Cardiac muscle cell (in vitro differentiated cells and primary cell): ENCODE results near the gene FGF4. TPM values are rescaled to one million over a fixed set of nuclear protein-coding genes. Genes with fewer than 3 reads are reported as not detected.

Source experiments
- DNase-seq, 2 donors: peaks; one replicate each; pipeline versions ENCODE4 v3.0.0 to v3.0.0-alpha.2; 2010 to 2017; ENCODE audit warnings: low read depth in 1 of 2, low spot score in 1 of 2
- H3K27ac ChIP-seq: fragments of 200-600 bp; sonication (generic); 2 replicates; pipeline ENCODE4 v1.5.1; 2016
- H3K27me3 ChIP-seq: fragments of 200-600 bp; sonication (generic); 2 replicates; pipeline ENCODE4 v1.6.0; 2016; ENCODE audit warnings: control low read depth
- H3K36me3 ChIP-seq: fragments of 200-600 bp; sonication (generic); 2 replicates; pipeline ENCODE4 v1.5.1; 2016; ENCODE audit warnings: control low read depth
- H3K4me1 ChIP-seq: fragments of 200-600 bp; sonication (generic); 2 replicates; pipeline ENCODE4 v1.8.1; 2017; ENCODE audit warnings: low read depth, mild to moderate bottlenecking, mixed run types
- H3K4me3 ChIP-seq: fragments of 200-600 bp; sonication (generic); 2 replicates; pipeline ENCODE4 v1.5.1; 2016; ENCODE audit warnings: mild to moderate bottlenecking
- H3K9me3 ChIP-seq: fragments of 200-600 bp; sonication (generic); 2 replicates; pipeline ENCODE4 v1.5.1; 2017; ENCODE audit warnings: low read depth, mild to moderate bottlenecking, control low read depth
- polyA plus RNA-seq: library from polyadenylated mRNA; unstranded; fragments of >200 nt; fragmentation: Nextera tagmentation; extraction: Ambion mirVana; gene quantifications from 2 replicates; pipeline ENCODE4 v1.2.1, GENCODE V29; 2016
- total RNA-seq: library from RNA; depleted of rRNA; stranded (reverse); fragments of >200 nt; gene quantifications from 2 replicates; pipeline ENCODE4 v1.2.3, GENCODE V29; 2016
- TF ChIP-seq, protein P1 (sequence below): IDR thresholded peaks from 2 replicates; pipeline ENCODE4 v1.5.1; 2012; ENCODE audit warnings: low read depth, mild to moderate bottlenecking, low read length

The FGF4 gene
- total and polyA plus RNA-seq, 2 experiments from 2014 or later: not detected

DNA sequence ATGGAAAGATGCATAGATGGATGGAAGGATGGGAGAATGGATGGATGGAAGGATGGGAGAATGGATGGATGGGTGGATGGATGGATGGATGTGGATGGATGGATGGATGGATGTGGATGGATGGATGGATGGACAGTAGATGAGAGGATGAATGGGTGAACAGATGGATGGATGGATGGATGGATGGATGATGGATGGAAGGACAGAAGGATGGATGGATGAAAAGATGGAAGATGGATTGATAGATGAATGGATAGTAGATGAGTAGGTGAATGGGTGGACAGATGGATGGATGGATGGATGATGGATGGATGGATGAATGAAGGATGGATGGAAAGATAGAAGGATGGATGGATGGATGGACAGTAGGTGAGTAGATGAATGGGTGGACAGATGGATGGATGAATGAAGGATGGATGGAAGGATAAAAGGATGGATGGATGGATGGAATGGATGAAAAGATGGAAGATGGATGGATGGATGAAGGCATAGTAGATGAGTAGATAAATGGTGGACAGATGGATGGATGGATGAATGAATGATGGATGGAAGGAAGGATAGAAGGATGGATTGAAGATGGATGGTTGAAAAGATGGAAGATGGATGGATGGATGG, 28.6 kb upstream of the FGF4 start:
- no peak for DNase-seq
- Histone ChIP-seq H3K27ac (no peak overlapping the region), H3K27me3 (no peaks in the 10 kb centered on the region), H3K4me3 (no peak overlapping the region), H3K36me3 (no peaks in the 10 kb centered on the region), H3K4me1 (peaks cover 12% of the 10 kb centered on the region), H3K9me3 (no peaks in the 10 kb centered on the region)
- TF ChIP-seq, protein P1, sequence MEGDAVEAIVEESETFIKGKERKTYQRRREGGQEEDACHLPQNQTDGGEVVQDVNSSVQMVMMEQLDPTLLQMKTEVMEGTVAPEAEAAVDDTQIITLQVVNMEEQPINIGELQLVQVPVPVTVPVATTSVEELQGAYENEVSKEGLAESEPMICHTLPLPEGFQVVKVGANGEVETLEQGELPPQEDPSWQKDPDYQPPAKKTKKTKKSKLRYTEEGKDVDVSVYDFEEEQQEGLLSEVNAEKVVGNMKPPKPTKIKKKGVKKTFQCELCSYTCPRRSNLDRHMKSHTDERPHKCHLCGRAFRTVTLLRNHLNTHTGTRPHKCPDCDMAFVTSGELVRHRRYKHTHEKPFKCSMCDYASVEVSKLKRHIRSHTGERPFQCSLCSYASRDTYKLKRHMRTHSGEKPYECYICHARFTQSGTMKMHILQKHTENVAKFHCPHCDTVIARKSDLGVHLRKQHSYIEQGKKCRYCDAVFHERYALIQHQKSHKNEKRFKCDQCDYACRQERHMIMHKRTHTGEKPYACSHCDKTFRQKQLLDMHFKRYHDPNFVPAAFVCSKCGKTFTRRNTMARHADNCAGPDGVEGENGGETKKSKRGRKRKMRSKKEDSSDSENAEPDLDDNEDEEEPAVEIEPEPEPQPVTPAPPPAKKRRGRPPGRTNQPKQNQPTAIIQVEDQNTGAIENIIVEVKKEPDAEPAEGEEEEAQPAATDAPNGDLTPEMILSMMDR: no peak

DNA sequence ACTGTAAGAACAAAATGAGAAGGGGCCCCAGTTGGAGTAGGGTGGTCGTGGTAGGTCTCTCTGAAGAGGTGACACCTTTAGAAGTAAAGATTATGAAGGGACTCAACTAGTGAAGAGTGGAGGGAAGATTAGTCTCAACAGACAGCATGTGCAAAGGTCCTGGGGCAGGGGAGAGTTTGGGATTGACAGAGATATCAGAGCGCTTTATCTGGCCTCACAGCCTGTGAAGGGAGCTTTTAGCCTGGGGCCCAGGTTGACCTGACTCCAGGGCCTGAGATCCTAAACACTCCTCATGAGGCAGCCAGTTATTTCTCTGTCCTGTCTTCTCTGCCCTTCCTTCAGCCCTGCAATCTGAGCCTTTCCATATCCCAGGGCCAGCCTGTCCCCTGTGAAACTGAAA, 27.9 kb upstream of the FGF4 start:
- Histone ChIP-seq H3K36me3 (no peaks in the 10 kb centered on the region), H3K27ac (no peak overlapping the region), H3K9me3 (no peaks in the 10 kb centered on the region), H3K27me3 (no peaks in the 10 kb centered on the region), H3K4me1 (peaks cover 12% of the 10 kb centered on the region), H3K4me3 (no peak overlapping the region)
- TF ChIP-seq, protein P1: no peak
- no peak for DNase-seq

DNA sequence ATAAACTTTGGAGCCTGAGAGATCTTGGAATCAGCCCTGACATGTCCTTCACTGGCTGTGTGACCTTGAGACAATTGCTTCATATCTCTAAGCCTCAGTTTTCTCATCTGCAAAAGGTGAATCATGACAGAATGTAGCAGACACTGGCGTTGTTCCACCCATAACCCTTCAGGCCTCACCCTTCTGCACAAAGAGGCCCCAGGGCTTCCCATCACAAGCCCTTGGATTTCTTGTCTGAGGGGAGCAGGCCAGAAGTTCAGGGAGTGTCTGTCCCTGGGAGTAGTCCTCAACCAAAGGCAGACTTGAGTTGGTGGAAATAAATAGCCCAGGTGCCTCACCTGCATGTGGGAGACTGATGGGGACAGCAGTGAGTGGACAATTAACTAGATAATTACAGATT, 27.4 kb upstream of the FGF4 start:
- no peak for DNase-seq
- Histone ChIP-seq H3K27me3 (no peaks in the 10 kb centered on the region), H3K4me1 (peaks cover 12% of the 10 kb centered on the region), H3K27ac (no peak overlapping the region), H3K4me3 (no peak overlapping the region), H3K36me3 (no peaks in the 10 kb centered on the region), H3K9me3 (no peaks in the 10 kb centered on the region)
- TF ChIP-seq, protein P1: no peak

DNA sequence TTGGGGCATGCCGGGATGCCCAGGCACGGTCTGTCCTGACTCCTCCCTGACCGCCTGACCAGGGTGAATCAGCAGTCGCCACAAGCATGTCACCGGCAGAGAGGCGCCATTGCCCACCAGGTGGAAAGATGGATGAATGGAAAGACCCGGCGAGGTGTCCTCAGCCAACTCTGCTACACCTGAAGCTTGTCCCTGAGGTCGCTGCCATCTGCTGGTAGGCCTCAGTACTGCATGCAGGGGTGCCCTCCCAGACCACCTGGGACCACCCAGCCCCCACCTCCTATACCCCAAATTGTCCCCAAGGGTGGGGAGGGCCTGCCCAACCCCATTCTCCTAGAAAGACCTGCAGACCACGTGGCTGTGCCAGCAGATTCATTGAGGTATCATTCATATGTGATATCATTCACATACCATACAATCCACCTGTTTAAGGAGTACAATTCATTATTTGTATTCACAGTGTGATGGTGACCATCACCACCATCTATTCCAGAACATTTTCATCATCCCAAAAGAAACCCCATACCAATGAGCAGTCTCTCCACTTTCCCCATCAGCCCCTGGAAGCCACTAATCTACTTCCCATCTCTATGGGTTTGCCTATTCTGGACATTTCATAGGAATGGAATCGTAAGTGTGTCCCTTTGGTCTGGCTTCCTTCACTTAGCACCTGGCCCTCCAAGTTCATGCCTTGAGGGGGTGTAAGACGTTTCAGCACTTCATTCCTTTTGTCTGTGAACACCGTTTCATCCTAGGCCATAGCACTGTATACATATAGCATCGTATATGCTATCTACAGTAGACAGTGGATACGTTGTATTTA, 26.6 kb upstream of the FGF4 start:
- H3K36me3 ChIP-seq: no peaks in the 10 kb centered on the region
- no peak overlapping the region for H3K27ac ChIP-seq
- H3K4me3 ChIP-seq: no peak overlapping the region
- H3K4me1 ChIP-seq: peaks cover 12% of the 10 kb centered on the region
- TF ChIP-seq, protein P1: peak; percentile 88
- DNase-seq: peak; percentile 14 to 54
- H3K27me3 ChIP-seq: no peaks in the 10 kb centered on the region
- no peaks in the 10 kb centered on the region for H3K9me3 ChIP-seq

DNA sequence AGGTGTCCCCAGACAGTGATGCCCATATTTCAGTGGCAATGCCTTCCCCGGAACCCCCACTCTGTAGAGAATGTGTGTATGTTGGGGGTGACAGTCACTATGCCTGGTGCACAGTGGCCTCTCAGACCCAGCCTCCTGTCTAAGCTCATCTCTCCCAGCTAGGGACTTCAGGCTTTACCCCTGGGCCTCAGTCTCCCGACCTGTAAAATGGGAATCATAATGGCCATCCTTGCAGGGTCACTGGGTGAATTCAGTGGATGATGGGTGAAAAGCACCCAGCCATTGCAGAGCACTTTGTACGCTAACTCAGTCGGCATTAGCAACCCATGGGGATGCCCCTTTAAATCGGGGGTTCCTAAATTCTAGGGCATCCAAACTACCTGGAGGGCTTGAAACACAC, 25.1 kb upstream of the FGF4 start:
- no peaks in the 10 kb centered on the region for H3K27me3 ChIP-seq
- H3K27ac ChIP-seq: no peak overlapping the region
- DNase-seq: no peak
- H3K4me1 ChIP-seq: peaks cover 12% of the 10 kb centered on the region
- TF ChIP-seq, protein P1: no peak
- H3K9me3 ChIP-seq: no peaks in the 10 kb centered on the region
- H3K4me3 ChIP-seq: no peak overlapping the region
- H3K36me3 ChIP-seq: no peaks in the 10 kb centered on the region
